GM12873 (cell line): Measurements from ENCODE around the gene PGAM2.
A peak's percentile ranks its signal among the peaks of the same experiment; 100 is the strongest.

Source experiments
- TF ChIP-seq, protein P1 (sequence below): IDR thresholded peaks from 2 replicates; pipeline ENCODE4 v1.5.1; 2012; ENCODE audit warnings: low read depth, mild to moderate bottlenecking, moderate library complexity, low read length, control low read depth; ENCODE audit not compliant: insufficient read depth; ENCODE audit errors: missing control alignments

Gene PGAM2

DNA sequence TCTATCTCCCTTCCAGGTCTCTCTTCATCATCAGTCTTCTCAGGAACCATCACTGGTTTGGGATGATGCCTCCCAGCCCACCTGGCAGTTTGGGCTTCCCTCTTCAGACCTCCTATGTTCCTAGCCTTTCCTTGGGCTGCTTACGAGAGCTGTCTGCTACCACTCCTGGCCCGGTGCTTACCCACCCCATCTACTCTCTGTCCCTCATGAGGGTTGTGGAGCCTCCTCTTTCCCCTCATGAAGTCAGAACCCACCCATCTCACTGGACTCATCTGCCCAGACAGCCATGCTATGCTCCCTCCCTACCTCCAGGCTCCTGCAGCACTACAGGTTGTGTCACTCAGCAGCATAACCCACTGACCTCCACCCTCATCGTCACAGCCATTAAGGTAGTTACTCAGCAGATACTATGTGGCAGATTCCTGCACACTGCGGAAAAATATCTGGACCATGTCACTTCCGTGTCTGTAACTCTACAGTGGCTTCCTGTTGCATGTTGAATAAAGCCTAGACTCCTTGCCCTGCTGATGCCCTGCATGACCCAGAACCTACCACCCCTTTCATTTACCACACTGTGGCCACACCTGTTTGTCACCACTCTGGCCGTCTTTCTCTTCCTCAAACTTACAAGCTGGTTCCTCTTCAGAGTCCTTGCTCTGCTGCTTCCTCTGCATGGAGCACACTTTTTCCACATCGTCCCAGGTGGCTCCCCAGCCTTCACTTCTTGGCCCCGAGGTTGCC, 18.9 kb downstream of the PGAM2 start:
- TF ChIP-seq, protein P1, sequence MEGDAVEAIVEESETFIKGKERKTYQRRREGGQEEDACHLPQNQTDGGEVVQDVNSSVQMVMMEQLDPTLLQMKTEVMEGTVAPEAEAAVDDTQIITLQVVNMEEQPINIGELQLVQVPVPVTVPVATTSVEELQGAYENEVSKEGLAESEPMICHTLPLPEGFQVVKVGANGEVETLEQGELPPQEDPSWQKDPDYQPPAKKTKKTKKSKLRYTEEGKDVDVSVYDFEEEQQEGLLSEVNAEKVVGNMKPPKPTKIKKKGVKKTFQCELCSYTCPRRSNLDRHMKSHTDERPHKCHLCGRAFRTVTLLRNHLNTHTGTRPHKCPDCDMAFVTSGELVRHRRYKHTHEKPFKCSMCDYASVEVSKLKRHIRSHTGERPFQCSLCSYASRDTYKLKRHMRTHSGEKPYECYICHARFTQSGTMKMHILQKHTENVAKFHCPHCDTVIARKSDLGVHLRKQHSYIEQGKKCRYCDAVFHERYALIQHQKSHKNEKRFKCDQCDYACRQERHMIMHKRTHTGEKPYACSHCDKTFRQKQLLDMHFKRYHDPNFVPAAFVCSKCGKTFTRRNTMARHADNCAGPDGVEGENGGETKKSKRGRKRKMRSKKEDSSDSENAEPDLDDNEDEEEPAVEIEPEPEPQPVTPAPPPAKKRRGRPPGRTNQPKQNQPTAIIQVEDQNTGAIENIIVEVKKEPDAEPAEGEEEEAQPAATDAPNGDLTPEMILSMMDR: no peak

DNA sequence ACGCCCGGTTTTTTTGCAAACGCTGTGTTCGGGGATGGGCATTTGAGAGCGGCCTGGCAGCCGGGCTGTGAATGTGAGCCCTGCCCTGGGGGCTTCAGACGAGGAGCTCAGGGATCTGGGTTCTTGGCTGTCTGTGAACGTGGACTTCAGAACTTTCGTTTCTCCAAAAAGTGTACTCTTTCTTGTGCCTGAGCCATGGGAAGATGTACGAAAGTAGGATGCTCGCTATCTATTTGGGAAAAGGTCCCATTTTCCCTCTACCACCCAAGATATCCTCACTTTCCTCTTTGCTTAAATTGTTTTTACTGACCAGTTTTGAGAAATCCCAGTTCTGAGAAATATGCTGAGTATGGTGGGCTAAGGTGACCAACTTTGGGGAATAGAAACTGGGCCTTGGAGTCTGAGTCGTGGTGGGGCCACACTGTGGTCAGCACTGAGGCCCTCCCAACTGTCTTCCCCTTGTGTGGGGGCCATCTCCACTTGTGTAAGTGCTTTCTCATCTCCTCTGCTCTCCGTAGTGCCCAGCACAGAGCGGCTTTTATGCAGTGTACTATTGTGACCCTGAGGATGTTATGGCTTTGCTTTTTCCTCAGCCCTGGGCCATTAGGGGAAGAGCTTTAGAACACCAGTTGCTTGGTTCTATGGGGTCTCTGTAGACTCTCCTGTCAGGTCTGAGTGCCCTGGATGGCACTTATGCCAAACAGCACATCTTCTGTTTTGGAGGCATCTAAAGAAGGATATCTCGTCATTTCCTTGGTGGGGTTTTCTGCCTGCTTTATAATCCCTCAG, 19.9 kb downstream of the PGAM2 start:
- TF ChIP-seq, protein P1: no peak

GRCh38 chr7:44044315-44045225, 20.8 kb downstream of the PGAM2 start, which contains the start of gene DBNL:
Gene DBNL (plus strand): TSS chr7:44044702. CDS start chr7:44044738, 36 bp downstream.
- TF ChIP-seq, protein P1: no peak

DNA sequence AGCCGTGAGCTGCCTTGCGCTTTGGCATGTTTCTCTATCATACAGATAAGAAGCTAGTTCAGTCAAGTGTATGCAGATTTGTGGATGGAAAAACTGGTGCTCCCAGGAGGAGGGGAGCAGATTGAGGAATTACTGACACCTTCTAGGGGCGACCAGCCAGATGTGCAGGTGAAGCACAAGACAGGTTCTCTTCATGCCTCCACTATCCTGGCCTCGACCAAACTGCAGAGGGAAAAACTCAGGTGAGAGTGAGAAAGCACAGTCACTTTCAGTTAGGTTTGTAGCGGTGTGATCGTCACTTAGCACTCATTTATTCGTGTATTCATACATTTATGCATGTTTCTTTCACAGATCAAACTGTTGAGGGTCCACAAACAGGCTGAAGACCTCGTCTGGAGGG, 21.5 kb downstream of the PGAM2 start:
- TF ChIP-seq, protein P1: no peak

DNA sequence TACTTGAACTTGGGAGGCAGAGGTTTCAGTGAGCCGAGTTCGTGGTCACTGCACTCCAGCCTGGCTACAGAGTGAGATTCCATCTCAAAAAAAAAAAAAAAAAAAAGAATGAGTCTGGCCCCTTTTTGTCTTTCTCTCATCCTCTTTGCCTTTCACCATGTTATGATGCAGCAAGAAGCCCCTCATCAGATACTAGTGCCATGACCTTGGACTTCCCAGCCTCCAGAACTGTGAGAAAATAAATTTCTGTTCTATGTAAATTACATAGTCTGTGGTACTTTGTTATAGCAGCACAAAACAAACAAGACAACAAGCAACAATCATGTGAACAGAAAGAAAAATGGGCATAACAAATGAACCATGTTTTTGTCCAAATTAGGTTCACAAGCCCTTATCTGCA, 23.1 kb downstream of the PGAM2 start:
- TF ChIP-seq, protein P1: no peak

DNA sequence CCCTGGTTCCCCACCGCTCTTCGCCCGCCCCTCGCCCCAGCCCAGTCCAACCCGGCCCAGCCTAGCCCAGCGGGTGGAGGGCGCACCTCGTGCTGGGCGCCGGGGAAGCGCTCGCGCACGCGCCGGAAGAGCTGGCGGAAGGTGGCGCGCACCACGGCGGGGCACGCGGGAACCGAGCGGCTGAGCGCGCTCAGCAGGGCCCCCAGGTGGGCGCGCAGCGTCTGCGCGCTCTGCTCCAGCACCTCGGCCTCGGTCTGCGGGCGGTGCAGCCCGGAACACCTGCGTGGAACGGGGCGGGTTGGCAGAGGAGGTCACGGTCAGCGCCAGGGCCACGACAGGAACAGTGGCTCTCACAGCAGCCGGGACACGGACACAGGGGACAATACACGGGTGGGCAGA, 24.9 kb downstream of the PGAM2 start:
- TF ChIP-seq, protein P1: peak; percentile 34
